Spleen (tissue), 11 donors: ENCODE measurements around the gene ATP8A2. TPM values are rescaled to one million over a fixed set of nuclear protein-coding genes. Genes with fewer than 3 reads are reported as not detected.
"Not testable (repeated sequence)": the region's sequence is repeated elsewhere in the genome, so short reads cannot be mapped to it uniquely, and the experiment has no call there.

ENCODE experiments used
- DNase-seq: peaks from one replicate; pipeline ENCODE4 v3.0.0-alpha.2; 2020
- H3K27ac ChIP-seq, 8 donors: fragments of 200-600 bp; sonication (generic) in 7 of 8; 1 replicate in 4 of 8; 2 replicates in 4 of 8; pipeline versions ENCODE4 v1.5.0 to v1.8.0; 2016 to 2021; ENCODE audit warnings: inconsistent platforms in 4 of 8, mild to moderate bottlenecking in 4 of 8, moderate library complexity in 1 of 8
- H3K27me3 ChIP-seq, 7 donors: fragments of 200-600 bp; sonication (generic) in 6 of 7; replicated peaks in 1 of 7; 1 replicate in 4 of 7; 2 replicates in 3 of 7; pipeline versions ENCODE4 v1.5.0 to v1.8.0; 2016 to 2021; ENCODE audit warnings: inconsistent platforms in 3 of 7, mild to moderate bottlenecking in 1 of 7
- H3K36me3 ChIP-seq, 6 donors: fragments of 200-600 bp; sonication (generic) in 5 of 6; 1 replicate in 4 of 6; 2 replicates in 2 of 6; pipeline versions ENCODE4 v1.5.0 to v1.8.0; 2016 to 2021; ENCODE audit warnings: inconsistent platforms in 2 of 6
- H3K4me1 ChIP-seq, 6 donors: fragments of 200-600 bp; sonication (generic) in 5 of 6; 1 replicate in 3 of 6; 2 replicates in 3 of 6; pipeline versions ENCODE4 v1.5.0 to v1.8.0; 2016 to 2021; ENCODE audit warnings: inconsistent platforms in 3 of 6
- H3K4me3 ChIP-seq, 8 donors: fragments of 200-600 bp; sonication (generic) in 7 of 8; 1 replicate in 4 of 8; 2 replicates in 4 of 8; pipeline versions ENCODE4 v1.5.0 to v1.8.0; 2016 to 2021; ENCODE audit warnings: inconsistent platforms in 4 of 8, mild to moderate bottlenecking in 4 of 8, moderate library complexity in 2 of 8
- H3K9me3 ChIP-seq, 8 donors: fragments of 200-600 bp; sonication (generic) in 7 of 8; 1 replicate in 4 of 8; 2 replicates in 4 of 8; pipeline versions ENCODE4 v1.5.0 to v1.8.0; 2016 to 2021; ENCODE audit warnings: inconsistent platforms in 4 of 8
- POLR2A ChIP-seq, 3 donors: fragments of 450-650 bp; IDR thresholded peaks; one replicate each; pipeline ENCODE4 v1.5.1; 2017; ENCODE audit warnings: antibody characterized with exemption in 3 of 3, mild to moderate bottlenecking in 1 of 3
- POLR2AphosphoS5 ChIP-seq, 3 donors: sonication (generic); formaldehyde crosslinking; IDR thresholded peaks; one replicate each; pipeline ENCODE4 v1.5.1; 2017; ENCODE audit warnings: antibody characterized with exemption in 3 of 3
- WGBS, 5 donors: extraction: QIAGEN DNeasy Blood & Tissue Kit in 3 of 5; methylation state at CpG; one replicate each; pipeline versions ENCODE4 v1.1.5 to v1.1.7; 2013 to 2018; 5-methylcytosine and 5-hydroxymethylcytosine counted together
- intact Hi-C: fragments of 100-400 bp; cut with DNase I; formaldehyde crosslinking; loops from one replicate; pipeline ENCODE4 v1.15.0; 2023; ENCODE audit warnings: low total_unique reads
- polyA plus RNA-seq, 3 donors: library from polyadenylated mRNA; stranded (reverse); fragments of 200-250 nt; gene quantifications; one replicate each; pipeline ENCODE4 v1.2.1, GENCODE V29; 2013
- total RNA-seq, 7 donors: library from RNA; depleted of rRNA in 3 of 7; stranded (reverse); fragments of >200 nt in 3 of 7; fragmentation: NEBNext Ultra II Directional in 4 of 7; extraction: Animal tissue kit (Norgen Biotek cat#: 25700) in 4 of 7; gene quantifications; one replicate each; pipeline versions ENCODE4 v1.1.0 to v1.2.1, GENCODE V29; 2016 to 2021
- TF ChIP-seq, protein P1 (sequence below), 11 experiments: fragments of 200-600 bp in 7 of 11; fragments of 450-650 bp in 4 of 11; sonication (generic) in 4 of 11; IDR thresholded peaks in 8 of 11; conservative IDR thresholded peaks in 3 of 11; 1 replicate in 7 of 11; 2 replicates in 4 of 11; pipeline versions ENCODE4 v1.4.0 to v1.8.0; 2016 to 2021; ENCODE audit warnings: antibody characterized with exemption in 11 of 11, inconsistent platforms in 4 of 11, mild to moderate bottlenecking in 1 of 11
- donor health status: healthy with polysubstance abuse.
- donor health status: DM: no; HTN: no; CAD: no; lungs with moderate emphysema.
- donor health status: DM: no; HTN: no; CAD: no.
- donor health status: Bipolar disorder and iron deficiency.
- donor health status: healthy.
- donor health status: DM: no; HTN: no; CAD: no.
- donor health status: DM: yes; HTN: yes; CAD: no.

The ATP8A2 gene
- total and polyA plus RNA-seq, 10 donors: 0.09 to 0.46 (median 0.25) TPM

GRCh38 chr13:25541434-25542123 lies 169.8 kb downstream of the ATP8A2 start:
- Histone ChIP-seq H3K27me3 (no peaks in the 10 kb centered on the region), H3K36me3 (no peaks in the 10 kb centered on the region), H3K27ac (no peak overlapping the region), H3K9me3 (no peaks in the 10 kb centered on the region), H3K4me1 (no peaks in the 10 kb centered on the region), H3K4me3 (no peak overlapping the region)
- intact Hi-C loops: no loop called here
- DNase-seq: no peak
- WGBS, 5 donors: 66 to 78% (median 72%) methylated on average over 4 of the region's 4 CpGs
- TF ChIP-seq POLR2A (IDR thresholded peaks at IDR 0.05) (no peak), POLR2AphosphoS5 (IDR thresholded peaks at IDR 0.05) (no peak)
- TF ChIP-seq, protein P1, sequence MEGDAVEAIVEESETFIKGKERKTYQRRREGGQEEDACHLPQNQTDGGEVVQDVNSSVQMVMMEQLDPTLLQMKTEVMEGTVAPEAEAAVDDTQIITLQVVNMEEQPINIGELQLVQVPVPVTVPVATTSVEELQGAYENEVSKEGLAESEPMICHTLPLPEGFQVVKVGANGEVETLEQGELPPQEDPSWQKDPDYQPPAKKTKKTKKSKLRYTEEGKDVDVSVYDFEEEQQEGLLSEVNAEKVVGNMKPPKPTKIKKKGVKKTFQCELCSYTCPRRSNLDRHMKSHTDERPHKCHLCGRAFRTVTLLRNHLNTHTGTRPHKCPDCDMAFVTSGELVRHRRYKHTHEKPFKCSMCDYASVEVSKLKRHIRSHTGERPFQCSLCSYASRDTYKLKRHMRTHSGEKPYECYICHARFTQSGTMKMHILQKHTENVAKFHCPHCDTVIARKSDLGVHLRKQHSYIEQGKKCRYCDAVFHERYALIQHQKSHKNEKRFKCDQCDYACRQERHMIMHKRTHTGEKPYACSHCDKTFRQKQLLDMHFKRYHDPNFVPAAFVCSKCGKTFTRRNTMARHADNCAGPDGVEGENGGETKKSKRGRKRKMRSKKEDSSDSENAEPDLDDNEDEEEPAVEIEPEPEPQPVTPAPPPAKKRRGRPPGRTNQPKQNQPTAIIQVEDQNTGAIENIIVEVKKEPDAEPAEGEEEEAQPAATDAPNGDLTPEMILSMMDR (IDR thresholded peaks at IDR 0.05 in 8 of 11, conservative IDR thresholded peaks at IDR 0.05 in 3 of 11): no peak

- H3K4me1 ChIP-seq, H3K9me3 ChIP-seq, H3K4me3 ChIP-seq, DNase-seq, H3K27ac ChIP-seq, H3K27me3 ChIP-seq, H3K36me3 ChIP-seq, intact Hi-C loops: not testable (repeated sequence)
- 81 to 91% (median 90%) methylated on average over 9 of the region's 9 CpGs for WGBS, 5 donors
Measured at GRCh38 chr13:25548991-25549390, 177.2 kb downstream of the ATP8A2 start.

- Histone ChIP-seq H3K4me1 (no peaks in the 10 kb centered on the region), H3K9me3 (no peaks in the 10 kb centered on the region), H3K27ac (no peak overlapping the region), H3K4me3 (no peak overlapping the region), H3K36me3 (no peaks in the 10 kb centered on the region), H3K27me3 (peaks cover 0 to 19% (median 0%) of the 10 kb centered on the region in 7 donors)
- DNase-seq: no peak
- TF ChIP-seq POLR2AphosphoS5 (IDR thresholded peaks at IDR 0.05): no peak
- no peak for TF ChIP-seq POLR2A (IDR thresholded peaks at IDR 0.05)
- TF ChIP-seq, protein P1 (IDR thresholded peaks at IDR 0.05 in 8 of 11, conservative IDR thresholded peaks at IDR 0.05 in 3 of 11): no peak
- WGBS, 5 donors: 80 to 91% (median 85%) methylated on average over 7 of the region's 7 CpGs
- intact Hi-C loops: no loop called here
Measured at GRCh38 chr13:25561812-25562211, 190.0 kb downstream of the ATP8A2 start.

GRCh38 chr13:25570185-25570584 lies 198.4 kb downstream of the ATP8A2 start:
- WGBS, 5 donors: 78 to 83% (median 81%) methylated on average over 14 of the region's 14 CpGs
- intact Hi-C loops: loop anchor here (5.0 to 10.0 kb wide), 3 partner anchors 502 to 1135 kb away; no protein-coding TSS in a partner anchor
- no peaks in the 10 kb centered on the region for H3K4me1 ChIP-seq
- no peaks in the 10 kb centered on the region for H3K9me3 ChIP-seq
- no peak overlapping the region for H3K4me3 ChIP-seq
- H3K36me3 ChIP-seq: no peaks in the 10 kb centered on the region
- TF ChIP-seq POLR2A (IDR thresholded peaks at IDR 0.05) (no peak), POLR2AphosphoS5 (IDR thresholded peaks at IDR 0.05) (no peak)
- TF ChIP-seq, protein P1 (IDR thresholded peaks at IDR 0.05 in 8 of 11, conservative IDR thresholded peaks at IDR 0.05 in 3 of 11): no peak
- no peak for DNase-seq
- H3K27me3 ChIP-seq: peaks cover 0 to 43% (median 0%) of the 10 kb centered on the region in 7 donors
- H3K27ac ChIP-seq: no peak overlapping the region
